ENCODE data around the gene TEX54. TPM values are rescaled to one million over a fixed set of nuclear protein-coding genes. Genes with fewer than 3 reads are reported as not detected.
"Not testable (repeated sequence)": the region's sequence is repeated elsewhere in the genome, so short reads cannot be mapped to it uniquely, and the experiment has no call there.

Gene TEX54
- total and polyA plus RNA-seq, 2 of the 4 experiments (the other 2 are of a cell fraction), result not detected

DNA sequence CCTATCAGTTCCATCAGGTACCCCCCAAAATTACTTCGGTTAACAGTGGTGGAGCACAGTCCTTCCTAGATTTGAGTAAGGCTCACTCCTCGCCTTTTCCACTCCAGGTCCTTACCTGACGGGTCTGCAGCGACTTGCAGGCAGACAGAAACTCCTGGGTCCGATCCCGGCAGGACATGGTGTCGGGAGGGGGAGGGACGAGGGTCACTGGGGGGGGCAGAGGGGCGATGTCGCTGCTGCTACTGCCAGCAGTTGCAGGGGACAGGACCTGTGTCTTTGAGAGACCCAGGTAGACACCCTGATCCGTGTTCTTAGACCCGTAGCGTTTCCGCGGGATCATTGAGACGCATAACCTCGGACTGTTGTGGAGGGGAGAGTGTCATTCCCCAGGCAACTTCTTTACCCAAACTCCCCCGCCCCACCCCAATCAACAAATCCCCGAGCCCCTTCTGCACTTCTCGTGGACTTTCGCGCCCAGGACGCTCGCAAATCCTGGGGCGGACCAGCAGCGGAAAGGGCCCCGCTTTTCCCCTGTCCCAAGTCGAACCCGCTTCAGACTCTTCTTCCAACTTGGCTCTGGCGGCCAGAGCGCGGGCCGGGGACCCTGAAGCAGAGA, 1.6 kb downstream of the TEX54 start (continued):
- no peak for TF ChIP-seq FOS (IDR thresholded peaks at IDR 0.05; ENCODE audit: low read depth, low read length)
- no peak for TF ChIP-seq CEBPB (IDR thresholded peaks at IDR 0.05; ENCODE audit: low read depth, low read length)
- no peak for TF ChIP-seq MXI1 (IDR thresholded peaks at IDR 0.05; ENCODE audit: borderline replicate concordance, low read depth, low read length)
- TF ChIP-seq MAZ (IDR thresholded peaks at IDR 0.05; ENCODE audit: borderline replicate concordance, low read depth, low read length), result no peak
- TF ChIP-seq, protein P1, sequence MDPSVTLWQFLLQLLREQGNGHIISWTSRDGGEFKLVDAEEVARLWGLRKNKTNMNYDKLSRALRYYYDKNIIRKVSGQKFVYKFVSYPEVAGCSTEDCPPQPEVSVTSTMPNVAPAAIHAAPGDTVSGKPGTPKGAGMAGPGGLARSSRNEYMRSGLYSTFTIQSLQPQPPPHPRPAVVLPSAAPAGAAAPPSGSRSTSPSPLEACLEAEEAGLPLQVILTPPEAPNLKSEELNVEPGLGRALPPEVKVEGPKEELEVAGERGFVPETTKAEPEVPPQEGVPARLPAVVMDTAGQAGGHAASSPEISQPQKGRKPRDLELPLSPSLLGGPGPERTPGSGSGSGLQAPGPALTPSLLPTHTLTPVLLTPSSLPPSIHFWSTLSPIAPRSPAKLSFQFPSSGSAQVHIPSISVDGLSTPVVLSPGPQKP (IDR thresholded peaks at IDR 0.05; ENCODE audit: borderline replicate concordance, low read depth, low read length), result no peak
- no peak for TF ChIP-seq RFX5 (IDR thresholded peaks at IDR 0.05; ENCODE audit: low read depth, low read length)

- H3K4me2 ChIP-seq (ENCODE audit: low read depth, low read length); H3K27ac ChIP-seq (ENCODE audit: insufficient read depth, low read length); H3K4me3 ChIP-seq (ENCODE audit: insufficient read depth, low read depth, low read length); POLR2A ChIA-PET (ENCODE audit: unreplicated experiment); H3K4ac ChIP-seq (ENCODE audit: low read depth, low read length); H2AFZ ChIP-seq (replicated peaks; ENCODE audit: low read length, poor library complexity); H3K9me3 ChIP-seq (ENCODE audit: control insufficient read depth, insufficient read depth, low read length); H3K56ac ChIP-seq (ENCODE audit: extremely low read depth, insufficient read depth, low read length); H3K9me1 ChIP-seq (ENCODE audit: insufficient read depth, low read length); intact Hi-C loops (cut with micrococcal nuclease); H3K14ac ChIP-seq (replicated peaks; ENCODE audit: low read depth, low read length); H4K8ac ChIP-seq (ENCODE audit: low read depth in 2 of 2, low read length in 2 of 2); H3K4me1 ChIP-seq (ENCODE audit: control insufficient read depth, insufficient read depth, low read length); H2BK5ac ChIP-seq (ENCODE audit: low read depth, low read length, poor library complexity, severe bottlenecking); H2AK5ac ChIP-seq (ENCODE audit: low read depth, low read length); dilution Hi-C loops (cut with HindIII; ENCODE audit: low sequenced_read_pairs, unreplicated experiment); ATAC-seq (ENCODE audit: low read depth); H3K18ac ChIP-seq (ENCODE audit: low read depth, low read length); H3K9ac ChIP-seq (ENCODE audit: low read depth, low read length); H2BK15ac ChIP-seq (ENCODE audit: low read depth, low read length); H2BK20ac ChIP-seq (ENCODE audit: low read depth, low read length); H2AK9ac ChIP-seq (replicated peaks; ENCODE audit: low read depth, low read length, poor library complexity); BruUV-seq (replicated peaks); DNase-seq; H3K23ac ChIP-seq (ENCODE audit: low read depth, low read length); H4K91ac ChIP-seq (ENCODE audit: insufficient read depth, low read depth, low read length); H4K5ac ChIP-seq (ENCODE audit: low read depth, low read length); CTCF ChIA-PET; in situ Hi-C loops (cut with MboI; ENCODE audit: low sequenced_read_pairs); H3K27me3 ChIP-seq (ENCODE audit: control insufficient read depth, insufficient read depth, low read length); H2BK120ac ChIP-seq (ENCODE audit: low read depth, low read length): not testable (repeated sequence)
- WGBS, 2 experiments (ENCODE audit: extremely low coverage in 2 of 2, insufficient read length in 1 of 2), result 80% methylated on average over 1 of the region's 8 CpGs; no CpG with 5 or more reads in 1 of the 2 experiments
- Histone ChIP-seq H4K20me1 (ENCODE audit: insufficient read depth, low read length) (peaks cover 45% of the 10 kb centered on the region; the same call in 1 of the 2 replicates), H3K79me1 (ENCODE audit: low read depth in 1 of 2, low read length in 2 of 2) (peaks cover 5 to 72% of the 10 kb centered on the region in 2 experiments), H3K36me3 (ENCODE audit: control insufficient read depth, insufficient read depth, low read length) (peaks cover 40% of the 10 kb centered on the region)
These were observed 4.5 kb downstream of the TEX54 start for GRCh38 chr11:62828130-62828529.
